Esophagus muscularis mucosa (tissue), 4 donors: Measurements from ENCODE around the gene S100A9. TPM values are rescaled to one million over a fixed set of nuclear protein-coding genes. Genes with fewer than 3 reads are reported as not detected.

Experiments used
- DNase-seq: peaks from one replicate; pipeline ENCODE4 v3.0.0-alpha.2; 2017; ENCODE audit errors: extremely low spot score
- H3K27ac ChIP-seq, 4 donors: fragments of 200-600 bp; sonication (generic); replicated peaks in 1 of 4; 1 replicate in 3 of 4; 2 replicates in 1 of 4; pipeline ENCODE4 v1.5.1; 2016 to 2019; ENCODE audit warnings: mild to moderate bottlenecking in 1 of 4
- H3K27me3 ChIP-seq, 4 donors: fragments of 200-600 bp; sonication (generic); one replicate each; pipeline versions ENCODE4 v1.5.1 to v1.6.0; 2016 to 2019
- H3K36me3 ChIP-seq, 4 donors: fragments of 200-600 bp; sonication (generic); one replicate each; pipeline ENCODE4 v1.5.1; 2016 to 2019
- H3K4me1 ChIP-seq, 4 donors: fragments of 200-600 bp; sonication (generic); one replicate each; pipeline ENCODE4 v1.5.1; 2016 to 2019
- H3K4me3 ChIP-seq, 4 donors: fragments of 200-600 bp; sonication (generic); 1 replicate in 2 of 4; 2 replicates in 2 of 4; pipeline ENCODE4 v1.5.1; 2016 to 2019; ENCODE audit warnings: mild to moderate bottlenecking in 4 of 4, moderate library complexity in 1 of 4
- H3K9me3 ChIP-seq, 4 donors: fragments of 200-600 bp; sonication (generic); 1 replicate in 3 of 4; 2 replicates in 1 of 4; pipeline ENCODE4 v1.5.1; 2016 to 2019
- EP300 ChIP-seq: sonication (generic); formaldehyde crosslinking; IDR thresholded peaks from one replicate; pipeline ENCODE4 v1.6.1; 2017; ENCODE audit warnings: antibody characterized with exemption
- POLR2A ChIP-seq: fragments of 450-650 bp; IDR thresholded peaks from one replicate; pipeline ENCODE4 v1.6.1; 2017; ENCODE audit warnings: antibody characterized with exemption, moderate library complexity, mild to moderate bottlenecking, low read depth
- POLR2AphosphoS5 ChIP-seq, 2 donors: sonication (generic); formaldehyde crosslinking; IDR thresholded peaks; one replicate each; pipeline ENCODE4 v1.6.1; 2017; ENCODE audit warnings: antibody characterized with exemption in 2 of 2
- WGBS: methylation state at CpG from one replicate; pipeline ENCODE4 v1.1.5; 2018; 5-methylcytosine and 5-hydroxymethylcytosine counted together
- intact Hi-C: fragments of 100-400 bp; cut with DNase I; formaldehyde crosslinking; loops from one replicate; pipeline ENCODE4 v1.15.1; 2023
- total RNA-seq, 4 donors: library from RNA; depleted of rRNA; stranded (reverse); fragments of >200 nt; gene quantifications; one replicate each; pipeline versions ENCODE4 v1.1.0 to v1.2.1, GENCODE V29; 2016
- TF ChIP-seq, protein P1 (sequence below), 3 experiments: fragments of 200-600 bp in 2 of 3; fragments of 450-650 bp in 1 of 3; sonication (generic) in 2 of 3; IDR thresholded peaks; one replicate each; pipeline ENCODE4 v1.5.1; 2017 to 2019; ENCODE audit warnings: antibody characterized with exemption in 3 of 3, mild to moderate bottlenecking in 2 of 3, moderate library complexity in 1 of 3

Gene S100A9
- total RNA-seq, 4 donors from 2014 or later, result 61.2 to 845 (median 119) TPM

DNA sequence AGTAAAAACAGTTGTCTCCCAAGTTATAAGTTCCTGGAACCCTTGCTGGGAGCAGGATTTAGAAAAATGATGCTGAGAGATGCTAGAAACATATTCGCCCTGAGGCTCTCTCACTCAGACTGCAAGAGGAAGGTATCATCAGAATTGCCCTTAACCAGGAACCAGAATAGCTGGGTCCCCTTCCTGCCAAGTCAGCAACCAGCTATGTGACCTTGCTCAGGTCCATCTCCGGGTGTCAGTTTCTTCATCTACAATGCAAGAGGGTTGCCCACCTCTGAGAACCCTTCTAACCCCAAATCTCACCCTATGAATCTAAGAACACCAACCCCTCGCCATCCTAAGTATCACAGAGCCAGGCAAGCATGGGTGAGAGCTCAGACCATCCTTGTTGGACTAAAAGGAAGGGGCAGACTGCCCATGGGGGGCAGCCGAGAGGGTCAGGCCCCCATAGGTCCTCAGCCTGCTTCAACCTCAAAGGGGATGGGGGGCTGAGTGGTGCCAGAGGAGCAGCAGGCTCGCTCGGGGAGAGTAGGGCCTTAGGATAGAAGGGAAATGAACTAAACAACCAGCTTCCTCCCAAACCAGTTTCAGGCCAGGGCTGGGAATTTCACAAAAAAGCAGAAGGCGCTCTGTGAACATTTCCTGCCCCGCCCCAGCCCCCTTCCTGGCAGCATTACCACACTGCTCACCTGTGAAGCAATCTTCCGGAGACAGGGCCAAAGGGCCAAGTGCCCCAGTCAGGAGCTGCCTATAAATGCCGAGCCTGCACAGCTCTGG, 390 bp upstream of the S100A9 start:
- WGBS, result 62% methylated on average over 10 of the region's 10 CpGs
- intact Hi-C loops, result no loop called here
- no peaks in the 10 kb centered on the region for H3K9me3 ChIP-seq

DNA sequence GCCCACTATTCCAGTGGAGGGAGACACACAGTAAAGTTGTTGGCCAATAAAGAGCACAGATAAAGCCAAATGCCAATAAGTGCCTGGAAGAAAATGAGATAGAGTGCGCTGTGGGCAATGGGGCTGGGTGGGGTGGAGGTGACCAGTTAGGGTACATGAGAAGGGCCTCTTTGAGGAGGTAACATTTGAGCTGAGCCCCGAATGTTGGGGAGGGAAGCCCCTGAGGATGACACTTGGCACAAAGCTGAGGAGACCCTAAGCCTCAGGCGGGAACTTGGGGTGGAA, 979 bp downstream of the S100A9 start:
- TF ChIP-seq POLR2AphosphoS5 (IDR thresholded peaks at IDR 0.05) (no peak), POLR2A (no peak), EP300 (no peak)
- TF ChIP-seq, protein P1, sequence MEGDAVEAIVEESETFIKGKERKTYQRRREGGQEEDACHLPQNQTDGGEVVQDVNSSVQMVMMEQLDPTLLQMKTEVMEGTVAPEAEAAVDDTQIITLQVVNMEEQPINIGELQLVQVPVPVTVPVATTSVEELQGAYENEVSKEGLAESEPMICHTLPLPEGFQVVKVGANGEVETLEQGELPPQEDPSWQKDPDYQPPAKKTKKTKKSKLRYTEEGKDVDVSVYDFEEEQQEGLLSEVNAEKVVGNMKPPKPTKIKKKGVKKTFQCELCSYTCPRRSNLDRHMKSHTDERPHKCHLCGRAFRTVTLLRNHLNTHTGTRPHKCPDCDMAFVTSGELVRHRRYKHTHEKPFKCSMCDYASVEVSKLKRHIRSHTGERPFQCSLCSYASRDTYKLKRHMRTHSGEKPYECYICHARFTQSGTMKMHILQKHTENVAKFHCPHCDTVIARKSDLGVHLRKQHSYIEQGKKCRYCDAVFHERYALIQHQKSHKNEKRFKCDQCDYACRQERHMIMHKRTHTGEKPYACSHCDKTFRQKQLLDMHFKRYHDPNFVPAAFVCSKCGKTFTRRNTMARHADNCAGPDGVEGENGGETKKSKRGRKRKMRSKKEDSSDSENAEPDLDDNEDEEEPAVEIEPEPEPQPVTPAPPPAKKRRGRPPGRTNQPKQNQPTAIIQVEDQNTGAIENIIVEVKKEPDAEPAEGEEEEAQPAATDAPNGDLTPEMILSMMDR (IDR thresholded peaks at IDR 0.05), result no peak
- Histone ChIP-seq H3K27me3 (peaks cover 0 to 6% (median 0%) of the 10 kb centered on the region in 4 donors), H3K36me3 (no peaks in the 10 kb centered on the region), H3K4me1 (no peaks in the 10 kb centered on the region), H3K9me3 (no peaks in the 10 kb centered on the region), H3K4me3 (peak overlapping the region; percentile 1 to 38 (median 14)), H3K27ac (peak overlapping the region in 1 of 4 donors; percentile 23)
- peak; percentile 57 for DNase-seq
- WGBS, result 91% methylated on average over 3 of the region's 3 CpGs
- intact Hi-C loops, result no loop called here

More for the DNA sequence above, 390 bp upstream of the S100A9 start:
- Histone ChIP-seq H3K36me3 (no peaks in the 10 kb centered on the region), H3K27ac (peak overlapping the region in 1 of 4 donors; percentile 46), H3K4me3 (no peak overlapping the region), H3K27me3 (peaks cover 0 to 19% (median 0%) of the 10 kb centered on the region in 4 donors), H3K4me1 (no peaks in the 10 kb centered on the region)
- TF ChIP-seq POLR2A (no peak), POLR2AphosphoS5 (IDR thresholded peaks at IDR 0.05) (peak in 1 of 2 donors; percentile 47)
- TF ChIP-seq, protein P1 (IDR thresholded peaks at IDR 0.05), result no peak
- DNase-seq, result peak; percentile 92

DNA sequence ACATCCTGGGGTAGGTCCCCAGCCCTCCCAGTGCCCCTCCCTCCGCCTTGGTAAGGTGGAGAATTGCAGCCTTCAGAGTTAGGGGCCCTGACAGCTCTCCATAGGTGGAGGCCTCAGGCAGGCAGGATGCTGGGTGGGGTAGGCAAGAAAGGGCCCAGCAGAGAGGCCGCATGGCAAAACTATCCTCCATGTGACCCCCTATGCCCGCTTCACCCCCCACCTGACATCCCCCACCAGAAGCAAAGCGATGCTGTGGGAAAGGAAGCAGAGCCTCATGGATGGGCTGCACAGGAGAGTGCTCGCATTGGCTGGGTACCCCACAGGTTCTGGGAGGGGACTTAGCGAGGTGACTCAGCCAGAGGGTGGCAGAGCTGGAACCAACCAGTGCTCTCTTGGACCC, 1.6 kb downstream of the S100A9 start:
- no peaks in the 10 kb centered on the region for H3K9me3 ChIP-seq
- H3K27me3 ChIP-seq, result peaks cover 0 to 6% (median 0%) of the 10 kb centered on the region in 4 donors
- WGBS, result 96% methylated on average over 6 of the region's 6 CpGs
- DNase-seq, result no peak
- H3K36me3 ChIP-seq, result no peaks in the 10 kb centered on the region
- H3K4me3 ChIP-seq, result peak overlapping the region in 3 of 4 donors; percentile 12 to 38 (median 15)
- intact Hi-C loops, result no loop called here
- H3K4me1 ChIP-seq, result no peaks in the 10 kb centered on the region
- H3K27ac ChIP-seq, result no peak overlapping the region
- TF ChIP-seq POLR2A (no peak), EP300 (no peak), POLR2AphosphoS5 (IDR thresholded peaks at IDR 0.05) (no peak)
- TF ChIP-seq, protein P1 (IDR thresholded peaks at IDR 0.05), result no peak

DNA sequence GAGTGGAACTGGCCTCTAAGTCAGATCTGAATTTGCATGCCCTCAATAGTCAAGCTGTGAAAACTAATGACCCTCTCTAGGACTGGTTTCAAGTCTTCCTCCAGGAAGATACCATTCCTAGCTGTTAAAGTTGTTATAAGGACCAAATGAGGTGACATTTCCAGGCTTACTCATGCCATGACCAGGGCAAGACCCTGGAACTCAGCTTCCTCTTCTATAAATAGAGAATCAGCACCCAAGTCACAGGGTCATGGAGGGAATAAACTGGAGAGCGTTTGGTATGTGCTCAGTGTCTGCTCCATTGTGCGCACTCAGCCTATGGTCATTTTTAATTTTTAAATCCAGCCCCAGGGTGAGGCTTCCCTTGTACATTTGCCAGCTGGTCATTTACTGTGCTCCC, 2.5 kb downstream of the S100A9 start:
- Histone ChIP-seq H3K36me3 (no peaks in the 10 kb centered on the region), H3K27me3 (peaks cover 0 to 6% (median 0%) of the 10 kb centered on the region in 4 donors), H3K9me3 (no peaks in the 10 kb centered on the region), H3K4me1 (no peaks in the 10 kb centered on the region), H3K27ac (no peak overlapping the region), H3K4me3 (no peak overlapping the region)
- TF ChIP-seq POLR2AphosphoS5 (IDR thresholded peaks at IDR 0.05), result no peak
- TF ChIP-seq, protein P1 (IDR thresholded peaks at IDR 0.05), result no peak
- TF ChIP-seq EP300, result no peak
- TF ChIP-seq POLR2A, result no peak
- intact Hi-C loops, result no loop called here
- no peak for DNase-seq
- 65% methylated on average over 2 of the region's 2 CpGs for WGBS
